Stimulated activated CD4-positive, alpha-beta T cell treated with anti-CD3 and anti-CD28 coated beads, Interleukin-2, amount 100 ng/mL, for 24 hours (primary cell): ENCODE results near the gene ZNF827.
A peak's percentile ranks its signal among the peaks of the same experiment; 100 is the strongest.

Experiments
- DNase-seq, 2 donors: peaks; one replicate each; pipeline ENCODE4 v3.0.0-alpha.2; 2020

ZNF827 gene

GRCh38 chr4:145740806-145741205 lies 197.8 kb downstream of the ZNF827 start:
- DNase-seq, result no peak

GRCh38 chr4:145739845-145740244 lies 198.8 kb downstream of the ZNF827 start:
- no peak for DNase-seq

DNA sequence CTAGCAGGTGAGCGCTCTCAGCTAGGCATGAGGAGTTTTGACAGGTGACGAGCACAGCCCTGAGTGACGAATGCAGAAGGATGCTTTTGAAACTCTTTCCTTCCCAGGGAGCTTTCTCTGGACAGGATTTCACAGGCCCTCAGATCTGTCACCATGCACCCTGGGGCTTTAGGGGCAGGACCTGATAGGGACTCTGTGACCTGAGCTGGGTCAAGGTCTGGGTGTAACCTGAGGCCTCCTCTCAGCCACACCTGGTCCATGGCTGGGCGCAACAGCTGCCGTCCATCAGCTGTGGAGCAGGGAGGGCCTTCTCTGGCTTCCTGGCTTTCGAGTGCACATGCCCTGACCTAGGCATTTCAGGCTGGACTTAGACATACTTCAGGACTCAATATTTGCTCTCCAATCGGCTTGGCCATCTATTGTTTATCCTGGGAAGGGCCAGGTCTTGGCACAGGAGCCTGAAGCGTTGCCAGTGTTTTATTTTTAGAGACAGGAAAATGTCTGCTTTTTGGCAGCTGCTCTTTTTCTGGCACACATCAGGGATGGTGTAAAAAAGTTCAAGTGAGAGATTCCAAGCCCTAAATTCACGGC lies 202.3 kb downstream of the ZNF827 start:
- no peak for DNase-seq

DNA sequence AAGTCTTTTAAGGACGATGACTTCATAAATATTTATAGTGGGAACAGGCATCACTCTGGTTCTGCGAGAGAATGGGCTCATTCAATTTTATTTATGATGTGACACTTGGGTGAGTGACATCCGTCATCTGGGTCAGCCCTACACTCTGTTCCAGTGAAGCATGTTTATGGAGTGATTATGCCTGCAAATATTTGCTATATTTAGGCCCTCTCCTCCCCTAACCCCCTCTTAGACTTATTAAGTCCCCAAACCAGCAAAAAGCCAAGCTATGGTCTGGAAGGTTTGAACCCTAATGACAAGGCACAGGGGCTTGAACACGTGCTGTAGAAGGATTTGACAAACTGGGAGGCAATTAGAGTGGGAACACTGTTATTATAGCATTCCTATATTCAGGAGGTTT lies 202.8 kb downstream of the ZNF827 start:
- no peak for DNase-seq

DNA sequence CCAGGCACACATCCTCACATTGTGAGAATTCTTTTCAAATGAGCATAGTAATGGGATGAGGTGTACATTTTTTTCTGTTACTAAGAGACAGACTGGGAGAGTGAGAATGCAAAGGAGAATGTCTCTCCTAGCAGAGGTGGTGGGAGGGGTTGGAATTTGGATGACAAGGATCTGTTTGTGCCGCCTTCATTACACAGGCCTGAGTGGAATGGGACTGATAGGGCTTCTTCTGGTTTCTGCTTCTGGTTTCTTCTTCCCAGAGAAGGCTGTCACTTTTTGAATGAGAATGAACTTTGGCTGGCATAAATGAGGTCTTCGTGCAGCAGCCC lies 203.3 kb downstream of the ZNF827 start:
- DNase-seq, result no peak

DNA sequence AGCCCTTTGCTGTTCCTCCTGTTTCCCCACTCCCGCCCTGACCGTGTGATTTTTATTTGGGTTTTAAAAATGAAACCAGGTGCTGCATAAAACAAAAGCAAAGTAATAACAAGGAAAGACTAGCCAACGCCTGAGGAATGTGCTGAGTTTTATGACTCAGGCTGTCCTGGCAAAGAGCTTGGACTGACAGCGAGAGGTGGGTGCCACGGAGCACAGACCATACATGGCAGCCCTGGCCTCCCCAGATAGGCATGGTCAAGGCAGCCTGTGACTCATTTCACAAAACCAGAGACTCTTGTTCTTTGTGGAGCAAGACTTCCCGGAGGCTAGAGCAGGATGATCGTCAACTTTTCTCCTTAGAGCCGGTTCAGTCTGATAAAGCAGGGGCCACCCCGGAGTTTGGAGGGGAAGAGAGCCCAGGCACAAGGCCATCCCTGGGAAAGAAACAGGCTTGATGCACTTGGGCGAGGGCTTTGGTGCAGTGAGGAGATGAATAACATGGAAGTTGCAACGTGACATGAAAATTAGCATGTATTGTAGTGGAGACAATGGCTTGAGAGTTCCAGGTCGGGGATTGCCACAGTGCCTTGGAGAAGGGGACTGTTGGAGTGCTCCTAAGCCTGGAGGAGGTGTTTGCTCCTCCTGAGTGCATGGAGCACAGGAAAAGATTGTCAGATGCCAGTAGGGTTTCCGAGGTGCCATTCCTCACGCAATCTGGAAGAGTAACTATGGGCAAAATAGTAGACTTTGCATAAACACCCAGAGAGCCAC lies 203.9 kb downstream of the ZNF827 start:
- DNase-seq, result no peak

DNA sequence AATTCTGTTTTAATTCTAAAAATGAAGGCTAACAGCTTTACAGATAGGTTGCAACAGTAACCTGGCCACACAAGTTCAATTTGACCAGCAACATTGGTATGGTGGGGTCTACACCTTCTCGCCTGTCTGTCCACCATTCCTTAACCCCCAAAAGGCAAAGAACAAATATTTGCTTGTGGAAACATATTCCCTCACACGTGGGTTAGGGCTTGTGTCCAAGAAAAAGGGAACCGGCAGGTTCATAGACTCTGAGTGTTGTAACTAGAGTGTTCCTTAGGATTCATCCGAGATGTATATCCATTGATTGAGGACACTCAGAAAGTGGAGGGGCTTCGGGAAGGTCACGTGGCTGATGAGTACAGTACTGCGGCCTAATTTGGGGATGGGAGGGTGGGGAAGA lies 204.6 kb downstream of the ZNF827 start:
- DNase-seq, result no peak

- DNase-seq, result peak; percentile 79 to 92
These were observed 205.4 kb downstream of the ZNF827 start for GRCh38 chr4:145732895-145733880.

- no peak for DNase-seq
These were observed 206.4 kb downstream of the ZNF827 start for GRCh38 chr4:145732001-145732815.

- DNase-seq, result no peak
These were observed 207.6 kb downstream of the ZNF827 start for GRCh38 chr4:145731028-145731427.

DNA sequence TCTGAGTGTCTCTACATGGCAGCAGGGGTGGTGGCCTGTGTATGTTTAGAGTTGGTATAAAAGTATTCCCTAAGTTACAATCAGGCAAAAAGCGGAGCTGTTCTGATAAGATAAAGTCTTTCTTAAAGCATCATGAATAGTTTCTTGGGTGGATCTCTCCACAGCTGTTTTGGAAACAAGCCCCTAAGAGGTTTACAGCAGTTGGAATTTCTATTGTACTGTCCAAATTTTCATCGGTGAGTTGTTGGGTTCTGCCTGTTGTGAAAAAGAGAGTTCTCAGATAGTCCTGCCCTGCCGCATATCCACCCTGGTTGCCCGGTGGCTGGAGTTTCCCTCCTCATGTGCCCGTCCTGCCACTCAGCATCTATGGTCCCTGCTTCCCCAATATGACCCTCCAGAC lies 208.6 kb downstream of the ZNF827 start:
- no peak for DNase-seq

- DNase-seq, result no peak
These were observed 215.3 kb downstream of the ZNF827 start for GRCh38 chr4:145723336-145723735.

DNA sequence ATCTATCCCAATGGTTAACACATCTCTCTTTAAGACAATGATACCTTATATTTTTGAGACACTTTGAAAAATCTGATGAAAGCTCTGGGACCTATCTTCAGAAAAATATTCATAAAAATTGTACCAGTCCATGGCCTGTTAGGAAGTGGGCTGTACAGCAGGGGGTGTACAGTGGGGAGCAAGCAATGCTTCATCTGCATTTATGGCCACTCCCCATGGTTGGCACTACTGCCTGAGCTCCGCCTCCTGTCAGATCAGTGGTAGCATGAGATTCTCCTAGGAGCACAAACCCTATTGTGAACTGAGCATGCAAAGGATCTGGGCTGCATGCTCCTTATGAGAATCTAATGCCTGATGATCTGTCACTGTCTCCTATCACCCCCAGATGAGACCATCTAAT lies 216.1 kb downstream of the ZNF827 start:
- DNase-seq, result no peak

DNA sequence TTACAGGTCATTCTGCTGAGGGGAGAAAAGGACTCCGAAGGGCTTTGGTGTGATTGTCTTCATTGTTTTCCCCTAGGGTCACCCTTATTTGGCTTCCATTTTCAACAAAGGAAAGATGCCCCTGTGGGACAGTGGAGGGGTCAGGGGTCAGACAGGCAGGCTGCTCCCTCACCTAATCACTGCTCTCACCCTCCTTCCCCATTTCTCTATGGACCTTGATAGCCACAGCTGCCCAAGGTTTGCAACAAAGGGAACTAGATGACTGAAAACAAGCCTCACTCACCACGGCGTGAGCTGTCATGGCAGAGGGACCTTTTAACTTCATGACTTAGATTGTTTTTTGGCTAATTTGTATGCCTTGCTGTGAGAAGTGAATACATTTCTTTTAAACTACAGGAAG lies 218.0 kb downstream of the ZNF827 start:
- no peak for DNase-seq

- peak; percentile 28 to 37 for DNase-seq
These were observed 218.6 kb downstream of the ZNF827 start for GRCh38 chr4:145719752-145720624.

- DNase-seq, result no peak
These were observed 221.9 kb downstream of the ZNF827 start for GRCh38 chr4:145716661-145717200.

GRCh38 chr4:145716200-145716599 lies 222.4 kb downstream of the ZNF827 start:
- no peak for DNase-seq

DNA sequence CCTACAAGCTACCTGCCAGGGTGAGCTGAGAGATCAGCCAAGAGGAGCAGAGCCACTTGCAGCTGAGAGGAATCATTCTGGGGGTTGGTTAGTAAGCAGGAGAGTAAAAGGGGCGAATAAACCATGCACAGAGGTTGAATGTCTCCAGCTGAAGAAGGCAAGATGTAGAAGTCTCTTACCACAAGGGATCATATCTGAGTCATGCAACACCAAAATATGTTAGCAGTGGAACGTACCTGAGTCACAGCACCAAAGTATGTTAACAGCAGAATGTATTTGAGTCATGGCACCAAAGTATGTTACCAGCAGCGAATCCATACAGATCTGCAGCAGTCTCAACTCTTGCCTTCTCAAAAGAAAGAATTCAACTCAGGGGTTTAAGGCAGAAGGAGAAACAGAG lies 228.8 kb downstream of the ZNF827 start:
- no peak for DNase-seq

DNA sequence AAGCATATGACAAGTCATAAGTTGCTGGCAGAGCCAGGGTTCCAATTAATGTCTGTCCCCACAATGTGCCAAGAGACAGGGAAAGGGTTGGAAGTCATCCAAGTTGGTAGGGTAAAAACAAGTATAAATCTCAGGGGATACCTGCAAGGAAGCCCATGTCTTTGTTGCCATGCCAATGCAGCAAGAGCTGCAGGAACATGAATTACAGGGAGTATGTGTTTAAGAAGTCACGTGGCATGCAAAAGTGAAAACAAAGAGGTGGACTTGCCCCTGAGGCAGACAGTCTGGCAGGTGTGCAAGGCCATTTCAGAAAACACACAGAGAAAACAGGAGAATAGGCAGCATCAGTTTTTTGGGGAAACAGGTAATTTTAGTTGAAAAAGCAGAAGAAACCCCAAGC lies 229.3 kb downstream of the ZNF827 start:
- no peak for DNase-seq
